HCT116 (cell line): ENCODE data around the gene CHD2. TPM values are rescaled to one million over a fixed set of nuclear protein-coding genes. Genes with fewer than 3 reads are reported as not detected.

ENCODE experiments used
- ATAC-seq: fragments of 200-7000 bp; cut with Tn5 transposase; 2 replicates; pipeline ENCODE4 v1.9.1; 2020; ENCODE audit warnings: mild to moderate bottlenecking, moderate library complexity
- BruUV-seq: library from RNA; stranded (reverse); fragments of 400-500 nt; replicated peaks from 2 replicates; lab custom pipeline; 2021; lab: Mats Ljungman, UMichigan
- CTCF ChIA-PET: fragments of 300-600 bp; sonication (Branson Sonifier 250); formaldehyde crosslinking; loops from one replicate; lab custom pipeline; 2021; ENCODE audit warnings: antibody characterized with exemption; lab: Charles Lee
- POLR2A ChIA-PET: fragments of 300-600, 350-600 bp; sonication (Branson Sonifier 250); formaldehyde crosslinking; loops from one replicate; lab custom pipeline; 2021; ENCODE audit warnings: antibody characterized with exemption; lab: Charles Lee
- RAD21 ChIA-PET, 2 experiments: fragments of 300-600 bp; sonication (Branson Sonifier 250); formaldehyde crosslinking; loops; one replicate each; lab custom pipeline; 2023; ENCODE audit warnings: low total read pairs in 2 of 2; ENCODE audit not compliant: uncharacterized antibody in 2 of 2, unreplicated experiment in 2 of 2, low non-redundant PET in 1 of 2; lab: Charles Lee
- DNase-seq: peaks from one replicate; pipeline ENCODE4 v3.0.0-alpha.2; 2010; ENCODE audit warnings: low read depth, low spot score
- H2AFZ ChIP-seq: fragments of 200-600 bp; shearing (Covaris generic), sonication (generic); 2 replicates; pipeline ENCODE4 v1.6.1; 2017; ENCODE audit warnings: low read depth, mixed run types, mixed read lengths, antibody characterized with exemption, low read length; ENCODE audit not compliant: poor library complexity, severe bottlenecking
- H3K27ac ChIP-seq: 2 replicates; pipeline ENCODE4 v1.5.1; 2012; ENCODE audit warnings: low read depth, low read length
- H3K27me3 ChIP-seq: fragments of 200-600 bp; sonication (generic); 2 replicates; pipeline ENCODE4 v1.6.1; 2016; ENCODE audit warnings: mixed run types, low read length, mixed read lengths; ENCODE audit not compliant: insufficient read depth
- H3K36me3 ChIP-seq, 2 experiments: fragments of 200-500 bp in 1 of 2; fragments of 200-600 bp in 1 of 2; sonication (Bioruptor generic) in 1 of 2; sonication (generic) in 1 of 2; 2 replicates each; pipeline versions ENCODE4 v1.5.1 to v1.6.1; 2014 to 2016; ENCODE audit warnings: low read length in 2 of 2, inconsistent platforms in 1 of 2, mixed read lengths in 1 of 2, mixed run types in 1 of 2; ENCODE audit not compliant: insufficient read depth in 2 of 2, control insufficient read depth in 1 of 2
- H3K4me1 ChIP-seq, 2 experiments: fragments of 200-600 bp in 1 of 2; sonication (generic) in 1 of 2; 2 replicates each; pipeline versions ENCODE4 v1.5.1 to v1.6.1; 2012 to 2017; ENCODE audit warnings: low read length in 2 of 2, inconsistent platforms in 1 of 2, mild to moderate bottlenecking in 1 of 2, mixed read lengths in 1 of 2, mixed run types in 1 of 2, moderate library complexity in 1 of 2; ENCODE audit not compliant: insufficient read depth in 2 of 2, control insufficient read depth in 1 of 2
- H3K4me2 ChIP-seq: fragments of 200-600 bp; sonication (generic); 2 replicates; pipeline ENCODE4 v1.6.1; 2017; ENCODE audit warnings: mixed run types, low read length, mixed read lengths
- H3K4me3 ChIP-seq, 2 experiments: fragments of 200-600 bp in 1 of 2; sonication (generic) in 1 of 2; replicated peaks in 1 of 2; 2 replicates each; pipeline ENCODE4 v1.5.1; 2011 to 2016; ENCODE audit warnings: low read length in 2 of 2, control low read depth in 1 of 2, low read depth in 1 of 2, mild to moderate bottlenecking in 1 of 2, mixed read lengths in 1 of 2, mixed run types in 1 of 2
- H3K79me2 ChIP-seq: fragments of 200-600 bp; sonication (generic); 2 replicates; pipeline ENCODE4 v1.6.1; 2017; ENCODE audit warnings: mild to moderate bottlenecking, mixed run types, low read length, moderate library complexity, mixed read lengths; ENCODE audit not compliant: insufficient read depth
- H3K9ac ChIP-seq: fragments of 200-600 bp; sonication (generic); 2 replicates; pipeline ENCODE4 v1.6.1; 2016; ENCODE audit warnings: low read length, mixed read lengths
- H3K9me2 ChIP-seq: fragments of 200-600 bp; sonication (generic), shearing (Covaris generic); 2 replicates; pipeline ENCODE4 v1.6.1; 2017; ENCODE audit warnings: mixed run types, mild to moderate bottlenecking, moderate library complexity; ENCODE audit not compliant: insufficient read depth
- H3K9me3 ChIP-seq, 2 experiments: fragments of 200-500 bp in 1 of 2; fragments of 200-600 bp in 1 of 2; sonication (Bioruptor generic) in 1 of 2; sonication (generic) in 1 of 2; 2 replicates each; pipeline ENCODE4 v1.6.1; 2014 to 2017; ENCODE audit warnings: low read length in 2 of 2, mixed read lengths in 2 of 2, inconsistent platforms in 1 of 2, low read depth in 1 of 2, mild to moderate bottlenecking in 1 of 2, mixed run types in 1 of 2, moderate library complexity in 1 of 2; ENCODE audit not compliant: control insufficient read depth in 1 of 2, insufficient read depth in 1 of 2
- H4K20me1 ChIP-seq: fragments of 200-600 bp; sonication (generic), shearing (Covaris generic); 2 replicates; pipeline ENCODE4 v1.6.1; 2017; ENCODE audit warnings: mixed run types, mild to moderate bottlenecking, moderate library complexity; ENCODE audit not compliant: insufficient read depth
- ATF3 ChIP-seq: IDR thresholded peaks from 2 replicates; pipeline ENCODE4 v1.6.1; 2012
- CBX3 ChIP-seq: IDR thresholded peaks from 2 replicates; pipeline ENCODE4 v1.6.1; 2012; ENCODE audit warnings: low read depth
- CTCF ChIP-seq, 3 experiments: fragments of 200-600 bp in 1 of 3; sonication (generic) in 1 of 3; IDR thresholded peaks in 2 of 3; conservative IDR thresholded peaks in 1 of 3; 2 replicates each; pipeline ENCODE4 v1.5.1; 2012 to 2017; ENCODE audit warnings: low read depth in 2 of 3, low read length in 2 of 3, antibody characterized with exemption in 1 of 3, borderline replicate concordance in 1 of 3, control low read depth in 1 of 3, mild to moderate bottlenecking in 1 of 3, mixed read lengths in 1 of 3, mixed run types in 1 of 3, moderate library complexity in 1 of 3; ENCODE audit not compliant: insufficient read depth in 1 of 3
- ELF1 ChIP-seq: IDR thresholded peaks from 2 replicates; pipeline ENCODE4 v1.6.1; 2012; ENCODE audit warnings: low read depth, borderline replicate concordance
- FOSL1 ChIP-seq: IDR thresholded peaks from 2 replicates; pipeline ENCODE4 v1.6.1; 2012; ENCODE audit warnings: low read depth
- MAX ChIP-seq: IDR thresholded peaks from 2 replicates; pipeline ENCODE4 v1.6.1; 2012
- POLR2A ChIP-seq: IDR thresholded peaks from 2 replicates; pipeline ENCODE4 v1.7.0; 2011; ENCODE audit warnings: borderline replicate concordance; ENCODE audit not compliant: insufficient read depth, insufficient read length; ENCODE audit errors: extremely low read depth
- SP1 ChIP-seq: IDR thresholded peaks from 2 replicates; pipeline ENCODE4 v1.6.1; 2012; ENCODE audit warnings: low read depth
- SRF ChIP-seq: IDR thresholded peaks from 2 replicates; pipeline ENCODE4 v1.6.1; 2012; ENCODE audit warnings: low read depth
- YY1 ChIP-seq: IDR thresholded peaks from 2 replicates; pipeline ENCODE4 v1.6.1; 2011; ENCODE audit warnings: low read length, low read depth, moderate library complexity, mild to moderate bottlenecking; ENCODE audit not compliant: insufficient replicate concordance; ENCODE audit errors: extremely low read depth
- ZNF274 ChIP-seq: fragments of 200-500 bp; sonication (Bioruptor generic); IDR thresholded peaks from 2 replicates; pipeline ENCODE4 v1.6.1; 2014; ENCODE audit warnings: mild to moderate bottlenecking, low read depth, low read length, inconsistent platforms
- intact Hi-C: fragments of 100-400 bp; cut with micrococcal nuclease; formaldehyde crosslinking; loops from 2 replicates; pipeline ENCODE4 v1.10.0; 2022
- total RNA-seq: library from RNA; stranded (reverse); gene quantifications from one replicate; pipeline ENCODE4 v1.2.1, GENCODE V29; 2021; ENCODE audit not compliant: unreplicated experiment

Gene CHD2
- total RNA-seq, 1 experiment from 2014 or later = 116 TPM

DNA sequence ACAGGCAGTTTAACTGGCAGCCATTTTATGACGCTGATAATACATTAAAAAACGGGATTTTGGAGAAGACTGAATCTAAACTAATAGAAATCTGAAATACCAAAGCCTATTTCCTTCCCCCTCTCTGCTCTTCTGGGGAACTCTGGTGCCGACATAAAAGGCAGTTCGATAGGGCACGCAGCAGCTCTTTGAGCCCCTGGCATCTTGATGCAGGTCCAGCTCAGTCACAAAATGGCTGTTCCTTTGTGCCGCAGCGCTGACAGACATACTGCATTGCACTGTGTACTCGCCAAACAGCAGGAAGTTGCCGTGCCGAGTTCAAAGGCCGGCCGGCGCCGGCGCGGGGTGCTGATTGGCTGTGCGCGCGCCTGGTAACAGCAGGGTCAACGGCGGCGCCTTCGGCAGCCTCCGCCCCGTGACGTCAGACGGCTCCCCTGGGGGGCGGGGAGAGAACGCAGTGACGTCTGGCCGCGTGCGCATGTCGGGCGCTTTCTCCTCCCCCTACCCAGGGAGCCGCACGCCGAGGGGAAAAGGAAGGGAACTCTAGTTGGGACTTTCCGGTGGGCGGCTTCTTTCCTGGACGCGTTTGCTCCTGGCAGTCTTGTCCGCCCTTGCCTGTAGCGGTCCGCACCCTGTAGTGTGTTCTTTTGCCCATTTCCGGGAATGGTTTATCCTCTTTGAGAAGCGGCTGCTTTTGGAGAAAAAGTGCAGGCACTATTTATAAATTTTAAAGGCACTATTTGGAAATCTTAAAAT lies 4.0 kb downstream of the CHD2 start (continued):
- no peak for TF ChIP-seq CTCF (IDR thresholded peaks at IDR 0.05 in 2 of 3, conservative IDR thresholded peaks at IDR 0.05 in 1 of 3; ENCODE audit: borderline replicate concordance in 1 of 3, insufficient read depth in 1 of 3, low read depth in 2 of 3, low read length in 2 of 3)
- no peak for TF ChIP-seq ZNF274
- TF ChIP-seq POLR2A = peak; percentile 37
- peak; percentile 49 for TF ChIP-seq FOSL1
- peak; percentile 83 for TF ChIP-seq ELF1
- TF ChIP-seq MAX = peak; percentile 88
- no peak; the same call in 1 of the 2 replicates for TF ChIP-seq ATF3
- peak; percentile 95 for TF ChIP-seq YY1

DNA sequence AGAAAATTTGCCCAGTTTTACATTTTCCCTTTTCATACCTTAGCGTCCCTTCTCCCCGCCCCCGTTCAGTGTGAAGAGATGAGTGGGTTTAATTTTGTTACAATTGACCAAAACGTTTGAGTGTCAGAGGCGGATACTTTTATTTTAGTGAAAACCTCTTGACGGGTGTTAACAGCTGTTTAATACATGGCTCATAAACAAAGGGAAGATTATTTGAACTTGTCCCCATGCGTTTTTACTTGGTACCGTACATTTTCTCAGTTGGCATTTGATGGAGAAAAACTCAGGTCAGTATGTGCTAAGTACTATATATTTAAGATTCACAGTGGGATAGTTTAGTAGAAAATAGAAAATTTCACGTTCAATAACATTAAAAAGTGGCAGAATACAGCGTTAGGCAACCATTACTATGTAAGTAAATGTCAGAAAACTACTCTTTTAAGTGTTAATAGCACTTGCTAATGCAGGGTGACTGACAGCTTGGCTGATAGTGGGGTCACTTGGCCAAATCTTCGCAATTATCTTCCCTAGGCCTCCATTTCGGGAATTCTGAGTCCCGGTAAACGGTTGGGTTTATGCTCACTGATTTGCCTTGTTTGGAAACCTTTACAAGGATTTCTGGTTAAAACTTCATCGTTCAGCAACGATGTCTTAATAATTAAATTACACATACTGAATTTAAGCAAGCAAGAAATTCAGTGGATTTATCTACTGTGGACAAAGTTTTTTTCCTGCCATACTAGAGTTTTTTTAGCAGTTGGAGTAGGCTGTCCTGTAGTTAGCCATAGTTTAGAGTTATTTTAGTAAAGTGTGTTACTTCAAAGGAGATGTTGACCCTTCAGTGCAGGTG lies 4.8 kb downstream of the CHD2 start:
- ChIA-PET RAD21 (no interaction called here), CTCF (no interaction called here), POLR2A (no interaction called here)
- DNase-seq (no peak), ATAC-seq (no peak)
- Histone ChIP-seq H3K9ac (peak overlapping the region; percentile 76), H3K36me3 (no peaks in the 10 kb centered on the region; a peak in 3 of 4 replicates), H3K9me2 (no peaks in the 10 kb centered on the region), H3K27ac (peak overlapping the region; percentile 97), H2AFZ (no peak overlapping the region), H3K4me3 (peak overlapping the region; percentile 68 to 72), H4K20me1 (0 out of 2 replicates have a peak, but pooled peaks cover 2% of the 10 kb centered on the region), H3K79me2 (peaks cover 95% of the 10 kb centered on the region), H3K4me1 (peaks cover 48 to 67% of the 10 kb centered on the region in 2 experiments), H3K4me2 (peak overlapping the region; percentile 72), H3K9me3 (no peaks in the 10 kb centered on the region), H3K27me3 (no peaks in the 10 kb centered on the region)
- intact Hi-C loops = loop anchor here (1.0 to 5.0 kb wide), 2 partner anchors 83 to 101 kb away; no protein-coding TSS in a partner anchor
- 0 out of 2 replicates have a peak, but pooled peaks have one; percentile 3 for TF ChIP-seq CBX3
- TF ChIP-seq SRF = no peak
- 0 out of 2 replicates have a peak, but pooled peaks have one; percentile 6 for TF ChIP-seq SP1
- BruUV-seq = TSS peak; percentile 7
